C4-2B (cell line): ENCODE results near the gene GLRB.

Experiments used
- CTCF ChIP-seq: fragments of 450-650 bp; conservative IDR thresholded peaks from 2 replicates; pipeline ENCODE4 v1.5.1; 2017; ENCODE audit warnings: mild to moderate bottlenecking
- ZFX ChIP-seq: fragments of 450-650 bp; IDR thresholded peaks from 2 replicates; pipeline ENCODE4 v1.6.1; 2017

- no peak for TF ChIP-seq CTCF
- no peak for TF ChIP-seq ZFX
These were observed 90.1 kb downstream of the GLRB start for GRCh38 chr4:157165935-157166610.
